HEK293 (cell line): ENCODE data around the gene KLHL11.
"Not testable (repeated sequence)": the region's sequence is repeated elsewhere in the genome, so short reads cannot be mapped to it uniquely, and the experiment has no call there.

Experiments used
- CTCF ChIA-PET: fragments of 350-600 bp; formaldehyde crosslinking; extraction: SDS; loops from one replicate; lab custom pipeline; 2021; ENCODE audit warnings: antibody characterized with exemption; lab: Yijun Ruan, JAX
- POLR2A ChIA-PET: fragments of 300-600 bp; formaldehyde crosslinking; extraction: SDS; loops from one replicate; lab custom pipeline; 2020; ENCODE audit warnings: antibody characterized with exemption, inconsistent platforms; lab: Yijun Ruan, JAX
- H3K27ac ChIP-seq: fragments of 200-500 bp; sonication (Bioruptor generic); 2 replicates; pipeline ENCODE4 v1.5.1; 2014; ENCODE audit warnings: low read depth, low read length, control low read depth, inconsistent platforms; ENCODE audit errors: extremely low read depth
- H3K36me3 ChIP-seq, 2 experiments: fragments of 200-500 bp in 1 of 2; sonication (Bioruptor generic) in 1 of 2; 1 replicate in 1 of 2; 2 replicates in 1 of 2; pipeline ENCODE4 v1.5.1; 2014 to 2017; ENCODE audit warnings: inconsistent platforms in 2 of 2, low read length in 2 of 2; ENCODE audit not compliant: control insufficient read depth in 2 of 2, insufficient read depth in 1 of 2
- H3K4me1 ChIP-seq: fragments of 200-500 bp; sonication (Bioruptor generic); 2 replicates; pipeline ENCODE4 v1.5.1; 2014; ENCODE audit warnings: mild to moderate bottlenecking, low read length, inconsistent platforms; ENCODE audit not compliant: control insufficient read depth, insufficient read depth
- H3K4me3 ChIP-seq: 2 replicates; pipeline ENCODE4 v1.5.1; 2011; ENCODE audit warnings: low read depth, mild to moderate bottlenecking, control low read depth, low read length, moderate library complexity
- H3K9me3 ChIP-seq: fragments of 200-500 bp; sonication (Bioruptor generic); 2 replicates; pipeline ENCODE4 v1.5.1; 2014; ENCODE audit warnings: low read depth, low read length, inconsistent platforms; ENCODE audit not compliant: control insufficient read depth, insufficient read depth
- AEBP2 ChIP-seq: fragments of 450-650 bp; formaldehyde crosslinking; IDR thresholded peaks from 2 replicates; pipeline ENCODE4 v1.5.1; 2016; ENCODE audit warnings: missing biosample characterization, missing genetic modification characterization, borderline replicate concordance
- KLF10 ChIP-seq: fragments of 450-650 bp; IDR thresholded peaks from 2 replicates; pipeline ENCODE4 v1.5.1; 2018; ENCODE audit warnings: missing biosample characterization, mild to moderate bottlenecking, missing genetic modification characterization
- PATZ1 ChIP-seq: fragments of 450-650 bp; formaldehyde crosslinking; IDR thresholded peaks from 2 replicates; pipeline ENCODE4 v1.5.1; 2016; ENCODE audit warnings: missing biosample characterization, missing genetic modification characterization
- PRDM10 ChIP-seq: fragments of 450-650 bp; formaldehyde crosslinking; IDR thresholded peaks from 2 replicates; pipeline ENCODE4 v1.5.1; 2016; ENCODE audit warnings: missing biosample characterization, missing genetic modification characterization
- REST ChIP-seq: fragments of 450-650 bp; formaldehyde crosslinking; IDR thresholded peaks from 2 replicates; pipeline ENCODE4 v1.5.1; 2016; ENCODE audit warnings: missing biosample characterization, missing genetic modification characterization
- SCRT1 ChIP-seq: fragments of 450-650 bp; formaldehyde crosslinking; IDR thresholded peaks from 2 replicates; pipeline ENCODE4 v1.5.1; 2016; ENCODE audit warnings: missing biosample characterization, missing genetic modification characterization, borderline replicate concordance
- SCRT2 ChIP-seq: fragments of 450-650 bp; formaldehyde crosslinking; IDR thresholded peaks from 2 replicates; pipeline ENCODE4 v1.5.1; 2016; ENCODE audit warnings: missing biosample characterization, missing genetic modification characterization
- ZBTB21 ChIP-seq: fragments of 450-650 bp; formaldehyde crosslinking; IDR thresholded peaks from 2 replicates; pipeline ENCODE4 v1.5.1; 2017; ENCODE audit warnings: missing biosample characterization, missing genetic modification characterization
- ZFP69B ChIP-seq: fragments of 450-650 bp; formaldehyde crosslinking; IDR thresholded peaks from 2 replicates; pipeline ENCODE4 v1.5.1; 2016; ENCODE audit warnings: missing biosample characterization, missing genetic modification characterization
- ZNF10 ChIP-seq: fragments of 450-650 bp; formaldehyde crosslinking; IDR thresholded peaks from 2 replicates; pipeline ENCODE4 v1.5.1; 2017; ENCODE audit warnings: missing biosample characterization, missing genetic modification characterization
- ZNF23 ChIP-seq: fragments of 450-650 bp; formaldehyde crosslinking; IDR thresholded peaks from 2 replicates; pipeline ENCODE4 v1.5.1; 2016; ENCODE audit warnings: missing biosample characterization, missing genetic modification characterization, borderline replicate concordance
- ZNF239 ChIP-seq: fragments of 450-650 bp; formaldehyde crosslinking; IDR thresholded peaks from 2 replicates; pipeline ENCODE4 v1.5.1; 2016; ENCODE audit warnings: missing biosample characterization, missing genetic modification characterization
- ZNF548 ChIP-seq: fragments of 450-650 bp; formaldehyde crosslinking; IDR thresholded peaks from 2 replicates; pipeline ENCODE4 v1.5.1; 2016; ENCODE audit warnings: missing biosample characterization, missing genetic modification characterization
- ZNF585B ChIP-seq: fragments of 450-650 bp; formaldehyde crosslinking; IDR thresholded peaks from 2 replicates; pipeline ENCODE4 v1.5.1; 2016; ENCODE audit warnings: missing biosample characterization, missing genetic modification characterization
- ZNF692 ChIP-seq: fragments of 450-650 bp; formaldehyde crosslinking; IDR thresholded peaks from 2 replicates; pipeline ENCODE4 v1.5.1; 2016; ENCODE audit warnings: missing biosample characterization, missing genetic modification characterization

KLHL11 gene

GRCh38 chr17:41839448-41839847 lies 25.8 kb downstream of the KLHL11 start:
- H3K27ac ChIP-seq, H3K4me1 ChIP-seq, H3K4me3 ChIP-seq, POLR2A ChIA-PET: not testable (repeated sequence)
- TF ChIP-seq PRDM10 (peak; percentile 72), SCRT2 (peak; percentile 58; the same call in 1 of the 2 replicates)
- TF ChIP-seq, all 188 proteins: peak for 2; not testable (repeated sequence) for 186
- CTCF ChIA-PET = interaction anchor here (0.6 to 0.8 kb wide), 2 partner anchors 262 to 763 kb away, joined by 3 to 4 read pairs; no protein-coding TSS in a partner anchor
- not testable (repeated sequence) for H3K9me3 ChIP-seq, H3K36me3 ChIP-seq

GRCh38 chr17:41837761-41838538 lies 27.3 kb downstream of the KLHL11 start, which contains the start of gene KLHL10:
KLHL10 (plus strand) TSS chr17:41837825; CDS start chr17:41837933, 108 bp downstream.
- Histone ChIP-seq H3K9me3 (no peaks in the 10 kb centered on the region), H3K27ac (no peak within 1 kb of the TSS), H3K36me3 (peaks cover 17% of the 10 kb centered on the region in 2 experiments; a peak in 2 of 3 replicates), H3K4me1 (peaks cover 4% of the 10 kb centered on the region), H3K4me3 (no peak within 1 kb of the TSS)
- TF ChIP-seq REST (tag by site-specific recombination) = no peak
- no peak for TF ChIP-seq KLF10 (tag by site-specific recombination)
- peak; percentile 53; the same call in 1 of the 2 replicates for TF ChIP-seq ZNF10
- CTCF ChIA-PET = interaction anchor here (0.6 to 1.4 kb wide), 5 partner anchors 10 to 101 kb away, joined by 3 to 4 read pairs (median 4); partner anchors contain the start of gene JUP
- POLR2A ChIA-PET = interaction anchor here (0.7 to 1.5 kb wide), 6 partner anchors 14 to 993 kb away, joined by 4 to 8 read pairs (median 5); partner anchors contain the start of genes ACLY and KLHL11

- no peak overlapping the region for H3K27ac ChIP-seq
- peaks cover 4% of the 10 kb centered on the region for H3K4me1 ChIP-seq
- H3K9me3 ChIP-seq = no peaks in the 10 kb centered on the region
- H3K4me3 ChIP-seq = peak overlapping the region; percentile 95
- ChIA-PET POLR2A (interaction anchor here (0.6 to 2.8 kb wide), 3 partner anchors 24 to 143 kb away, joined by 5 to 25 read pairs (median 6); partner anchors contain the start of genes FKBP10, KLHL11 and P3H4), CTCF (interaction anchor here (0.9 to 1.4 kb wide), 2 partner anchors 50 to 51 kb away, joined by 3 to 4 read pairs; partner anchors contain the start of gene JUP)
- H3K36me3 ChIP-seq = peaks cover 29 to 30% of the 10 kb centered on the region in 2 experiments
- TF ChIP-seq ZNF585B (tag by site-specific recombination) (no peak), ZNF239 (tag by site-specific recombination) (no peak), SCRT1 (peak; percentile 80), ZNF692 (tag by site-specific recombination) (no peak), ZNF23 (tag by site-specific recombination) (no peak), AEBP2 (tag by site-specific recombination) (no peak), PATZ1 (0 out of 2 replicates have a peak, but pooled peaks have one; percentile 7), ZFP69B (tag by site-specific recombination) (0 out of 2 replicates have a peak, but pooled peaks have one; percentile 47), ZBTB21 (tag by site-specific recombination) (no peak), ZNF548 (no peak)
Measured at GRCh38 chr17:41836550-41837196, 28.6 kb downstream of the KLHL11 start.
